SIG-M5 treated with dmso at 0.1 percent for 504 hours (cell line): ENCODE data around the gene SPP1.
A peak's percentile ranks its signal among the peaks of the same experiment; 100 is the strongest.
"Not testable (repeated sequence)": the region's sequence is repeated elsewhere in the genome, so short reads cannot be mapped to it uniquely, and the experiment has no call there.

ENCODE experiments used
- DNase-seq: peaks from one replicate; lab custom pipeline; 2025; ENCODE audit not compliant: unreplicated experiment; lab: John Stamatoyannopoulos, UW

Gene SPP1

GRCh38 chr4:87975466-87975865 lies at the start of gene SPP1:
SPP1 (plus strand) TSS chr4:87975714; CDS start chr4:87976896, 1,182 bp downstream.
- DNase-seq, result peak; percentile 62

GRCh38 chr4:87926554-87927098 lies 48.9 kb upstream of the SPP1 start:
- DNase-seq, result no peak

- DNase-seq, result no peak
Observed at GRCh38 chr4:87930629-87931028, 44.9 kb upstream of the SPP1 start.

- no peak for DNase-seq
Observed at GRCh38 chr4:87931932-87932331, 43.6 kb upstream of the SPP1 start.

- no peak for DNase-seq
Observed at GRCh38 chr4:87932718-87933141, 42.8 kb upstream of the SPP1 start.

GRCh38 chr4:87933337-87933736 lies 42.2 kb upstream of the SPP1 start:
- DNase-seq, result no peak

GRCh38 chr4:87934157-87934704 lies 41.3 kb upstream of the SPP1 start:
- no peak for DNase-seq

GRCh38 chr4:87934973-87935372 lies 40.5 kb upstream of the SPP1 start:
- no peak for DNase-seq

GRCh38 chr4:87935954-87936353 lies 39.6 kb upstream of the SPP1 start:
- DNase-seq, result not testable (repeated sequence)

- DNase-seq, result no peak
Observed at GRCh38 chr4:87937523-87937922, 38.0 kb upstream of the SPP1 start.

- no peak for DNase-seq
Observed at GRCh38 chr4:87938746-87939145, 36.8 kb upstream of the SPP1 start.

- no peak for DNase-seq
Observed at GRCh38 chr4:87939978-87940690, 35.4 kb upstream of the SPP1 start.

- DNase-seq, result not testable (repeated sequence)
Observed at GRCh38 chr4:87940809-87941208, 34.7 kb upstream of the SPP1 start.

- no peak for DNase-seq
Observed at GRCh38 chr4:87941537-87942392, 33.7 kb upstream of the SPP1 start.

GRCh38 chr4:87943660-87944149 lies 31.8 kb upstream of the SPP1 start:
- DNase-seq, result no peak

- DNase-seq, result no peak
Observed at GRCh38 chr4:87944967-87945366, 30.5 kb upstream of the SPP1 start.

GRCh38 chr4:87946766-87947165 lies 28.7 kb upstream of the SPP1 start:
- DNase-seq, result no peak

- DNase-seq, result no peak
Observed at GRCh38 chr4:87947381-87948160, 27.9 kb upstream of the SPP1 start.

- no peak for DNase-seq
Observed at GRCh38 chr4:87949961-87950360, 25.6 kb upstream of the SPP1 start.

GRCh38 chr4:87950493-87950892 lies 25.0 kb upstream of the SPP1 start:
- DNase-seq, result no peak
